GM19455 (cell line): ENCODE results near the gene FERMT2.
"Not testable (repeated sequence)": the region's sequence is repeated elsewhere in the genome, so short reads cannot be mapped to it uniquely, and the experiment has no call there.

Experiments
- ATAC-seq: cut with Tn5 transposase; IDR thresholded peaks from one replicate; pipeline ENCODE4 v1.9.1; 2021; ENCODE audit not compliant: unreplicated experiment

FERMT2 gene

GRCh38 chr14:52944254-52944653 is 6.6 kb downstream of the FERMT2 start:
- ATAC-seq: no peak

GRCh38 chr14:52939427-52939826 is 11.4 kb downstream of the FERMT2 start:
- ATAC-seq: no peak

GRCh38 chr14:52937869-52938268 is 13.0 kb downstream of the FERMT2 start:
- no peak for ATAC-seq

GRCh38 chr14:52937306-52937705 is 13.5 kb downstream of the FERMT2 start:
- ATAC-seq: no peak

GRCh38 chr14:52936437-52936836 is 14.4 kb downstream of the FERMT2 start:
- no peak for ATAC-seq

- no peak for ATAC-seq
Observed at GRCh38 chr14:52935833-52936232, 15.0 kb downstream of the FERMT2 start.

GRCh38 chr14:52934762-52935161 is 16.1 kb downstream of the FERMT2 start:
- ATAC-seq: no peak

GRCh38 chr14:52929192-52929807 is 21.6 kb downstream of the FERMT2 start:
- ATAC-seq: no peak

GRCh38 chr14:52926953-52927352 is 23.9 kb downstream of the FERMT2 start:
- ATAC-seq: no peak

GRCh38 chr14:52923902-52924575 is 26.8 kb downstream of the FERMT2 start:
- no peak for ATAC-seq

GRCh38 chr14:52922656-52923055 is 28.2 kb downstream of the FERMT2 start:
- no peak for ATAC-seq

- no peak for ATAC-seq
Observed at GRCh38 chr14:52922059-52922458, 28.8 kb downstream of the FERMT2 start.

GRCh38 chr14:52920411-52920810 is 30.4 kb downstream of the FERMT2 start:
- not testable (repeated sequence) for ATAC-seq

- ATAC-seq: no peak
Observed at GRCh38 chr14:52919971-52920370, 30.9 kb downstream of the FERMT2 start.

GRCh38 chr14:52918486-52918885 is 32.4 kb downstream of the FERMT2 start:
- peak; percentile 92 for ATAC-seq

- ATAC-seq: no peak
Observed at GRCh38 chr14:52917735-52918134, 33.1 kb downstream of the FERMT2 start.

GRCh38 chr14:52914295-52914694 is 36.6 kb downstream of the FERMT2 start:
- ATAC-seq: no peak

- no peak for ATAC-seq
Observed at GRCh38 chr14:52913271-52913670, 37.6 kb downstream of the FERMT2 start.

- no peak for ATAC-seq
Observed at GRCh38 chr14:52911904-52912303, 38.9 kb downstream of the FERMT2 start.

GRCh38 chr14:52910572-52910971 is 40.3 kb downstream of the FERMT2 start:
- no peak for ATAC-seq

GRCh38 chr14:52907949-52908348 is 42.9 kb downstream of the FERMT2 start:
- no peak for ATAC-seq

GRCh38 chr14:52906141-52906601 is 44.7 kb downstream of the FERMT2 start:
- ATAC-seq: no peak
